ENCODE results near the gene PMFBP1. TPM values are rescaled to one million over a fixed set of nuclear protein-coding genes. Genes with fewer than 3 reads are reported as not detected.

Gene PMFBP1
- total RNA-seq, 2 experiments from 2014 or later = 1.1 to 1.2 TPM

DNA sequence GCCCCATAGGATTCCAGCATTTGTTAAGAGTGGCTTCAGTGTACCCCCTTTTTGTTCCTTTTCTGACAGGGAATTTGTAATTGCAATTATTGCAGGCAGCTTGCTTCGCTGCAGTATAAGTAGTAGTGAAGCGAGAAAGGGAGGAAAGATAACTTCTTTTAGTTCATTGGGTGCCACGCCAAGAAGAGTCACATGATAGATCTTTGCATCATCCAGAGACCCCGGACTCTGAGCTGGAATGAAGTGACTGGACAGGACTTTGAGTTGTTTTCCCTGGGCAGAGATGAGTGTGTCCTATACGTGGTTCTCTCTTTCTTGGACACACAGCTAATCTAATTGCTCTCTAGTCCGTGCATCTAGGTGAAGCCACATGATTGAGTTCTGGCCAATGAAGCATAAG, 44.8 kb upstream of the PMFBP1 start:
- ATAC-seq = no peak
- no peaks in the 10 kb centered on the region for H3K27me3 Mint-ChIP-seq
- H3K4me1 Mint-ChIP-seq (ENCODE audit: low read depth) = no peaks in the 10 kb centered on the region
- CTCF ChIA-PET = no interaction called here
- H3K27ac Mint-ChIP-seq = no peak overlapping the region
- TF ChIP-seq CTCF (IDR thresholded peaks at IDR 0.05) = no peak
- H3K9me3 Mint-ChIP-seq = peaks cover 10% of the 10 kb centered on the region
- intact Hi-C loops (cut with micrococcal nuclease) = no loop called here
- POLR2A ChIA-PET = no interaction called here
- DNase-seq = no peak
- no peak overlapping the region for H3K4me3 Mint-ChIP-seq
- no peaks in the 10 kb centered on the region for H3K36me3 Mint-ChIP-seq (ENCODE audit: low read depth)

DNA sequence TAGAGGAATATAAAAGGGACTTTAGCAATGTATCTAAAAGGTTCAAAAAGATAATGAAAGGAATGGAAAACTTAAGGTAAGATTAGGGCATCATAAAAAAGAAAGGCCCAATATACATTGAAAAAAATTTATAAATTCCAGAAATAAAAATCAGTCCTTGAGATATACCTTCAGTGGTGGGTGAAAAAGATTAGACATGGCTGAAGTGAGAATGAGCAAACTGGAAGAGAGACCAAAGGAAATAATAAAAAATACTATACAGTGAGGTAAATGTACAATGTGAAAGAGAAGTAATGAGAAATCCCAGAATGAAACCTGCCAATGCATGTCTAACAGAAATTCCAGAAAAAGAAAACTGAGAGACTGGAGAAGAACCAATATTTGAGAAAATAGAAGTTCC, 42.9 kb upstream of the PMFBP1 start:
- no peaks in the 10 kb centered on the region for H3K4me1 Mint-ChIP-seq (ENCODE audit: low read depth)
- H3K27ac Mint-ChIP-seq = no peak overlapping the region
- no peak for TF ChIP-seq CTCF (IDR thresholded peaks at IDR 0.05)
- no peak for ATAC-seq
- no peaks in the 10 kb centered on the region for H3K27me3 Mint-ChIP-seq
- intact Hi-C loops (cut with micrococcal nuclease) = no loop called here
- POLR2A ChIA-PET = no interaction called here
- H3K9me3 Mint-ChIP-seq = peaks cover 10% of the 10 kb centered on the region
- CTCF ChIA-PET = no interaction called here
- no peaks in the 10 kb centered on the region for H3K36me3 Mint-ChIP-seq (ENCODE audit: low read depth)
- DNase-seq = no peak
- H3K4me3 Mint-ChIP-seq = no peak overlapping the region

DNA sequence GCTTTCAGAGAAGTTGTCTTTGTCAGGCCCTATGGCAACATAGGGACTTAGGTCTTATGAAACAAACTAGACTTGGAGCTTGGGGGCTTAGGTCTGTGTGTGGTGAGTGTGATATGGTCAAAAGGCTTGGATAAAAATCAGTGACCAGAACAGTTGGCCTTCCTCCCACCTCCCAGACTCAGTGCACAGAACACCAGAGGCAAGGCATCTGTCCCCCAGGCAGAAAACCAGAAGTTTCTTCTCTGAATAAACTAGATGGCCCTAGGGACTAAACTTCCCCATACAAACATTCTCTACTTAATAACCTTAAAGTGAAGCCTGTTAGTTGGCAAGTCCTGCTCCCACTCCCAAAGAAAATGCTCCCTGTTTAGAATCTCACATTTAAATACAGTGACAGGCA, 39.2 kb upstream of the PMFBP1 start:
- DNase-seq (no peak), ATAC-seq (no peak)
- H3K27ac Mint-ChIP-seq = no peak overlapping the region
- no peak for TF ChIP-seq CTCF (IDR thresholded peaks at IDR 0.05)
- H3K27me3 Mint-ChIP-seq = peaks cover 1% of the 10 kb centered on the region
- intact Hi-C loops (cut with micrococcal nuclease) = no loop called here
- CTCF ChIA-PET = no interaction called here
- POLR2A ChIA-PET = no interaction called here
- no peaks in the 10 kb centered on the region for H3K36me3 Mint-ChIP-seq (ENCODE audit: low read depth)
- H3K9me3 Mint-ChIP-seq = peaks cover 10% of the 10 kb centered on the region
- H3K4me3 Mint-ChIP-seq = no peak overlapping the region
- H3K4me1 Mint-ChIP-seq (ENCODE audit: low read depth) = no peaks in the 10 kb centered on the region

- no peak for ATAC-seq
- Mint-ChIP-seq H3K4me3 (no peak overlapping the region), H3K27ac (no peak overlapping the region), H3K36me3 (ENCODE audit: low read depth) (no peaks in the 10 kb centered on the region), H3K4me1 (ENCODE audit: low read depth) (no peaks in the 10 kb centered on the region), H3K27me3 (peaks cover 1% of the 10 kb centered on the region), H3K9me3 (peaks cover 9% of the 10 kb centered on the region)
- intact Hi-C loops (cut with micrococcal nuclease) = no loop called here
- no peak for TF ChIP-seq CTCF (IDR thresholded peaks at IDR 0.05)
- ChIA-PET CTCF (no interaction called here), POLR2A (no interaction called here)
- DNase-seq = peak; percentile 7
Observed at GRCh38 chr16:72210555-72210954, 38.6 kb upstream of the PMFBP1 start.

- intact Hi-C loops (cut with micrococcal nuclease) = no loop called here
Observed at GRCh38 chr16:72210072-72210471, 38.1 kb upstream of the PMFBP1 start.

More at GRCh38 chr16:72210072-72210471, 38.1 kb upstream of the PMFBP1 start:
- POLR2A ChIA-PET = no interaction called here
- no peak for DNase-seq
- H3K36me3 Mint-ChIP-seq (ENCODE audit: low read depth) = no peaks in the 10 kb centered on the region
- H3K4me1 Mint-ChIP-seq (ENCODE audit: low read depth) = no peaks in the 10 kb centered on the region
- CTCF ChIA-PET = no interaction called here
- H3K27ac Mint-ChIP-seq = no peak overlapping the region
- peaks cover 4% of the 10 kb centered on the region for H3K27me3 Mint-ChIP-seq
- H3K4me3 Mint-ChIP-seq = no peak overlapping the region
- H3K9me3 Mint-ChIP-seq = peaks cover 5% of the 10 kb centered on the region
- TF ChIP-seq CTCF (IDR thresholded peaks at IDR 0.05) = no peak
- no peak for ATAC-seq

Measured in activated CD8-positive, alpha-beta T cell treated with anti-CD3 and anti-CD28 coated beads for 36 hours (primary cell).